IPS DF 6.9 (cell line): ENCODE measurements around the gene MAPK14.
"Not testable (repeated sequence)": the region's sequence is repeated elsewhere in the genome, so short reads cannot be mapped to it uniquely, and the experiment has no call there.

Experiments used
- DNase-seq: peaks from one replicate; pipeline ENCODE4 v3.0.0-alpha.2; 2013; ENCODE audit warnings: low read depth, low spot score
- H3K27ac ChIP-seq: one replicate; pipeline ENCODE4 v1.5.1; 2013; ENCODE audit warnings: low read length, control low read depth
- H3K27me3 ChIP-seq: 2 replicates; pipeline ENCODE4 v1.6.1; 2013; ENCODE audit warnings: mild to moderate bottlenecking, low read length; ENCODE audit not compliant: control insufficient read depth, insufficient read depth
- H3K36me3 ChIP-seq: 2 replicates; pipeline ENCODE4 v1.6.1; 2013; ENCODE audit warnings: low read length; ENCODE audit not compliant: control insufficient read depth, insufficient read depth
- H3K4me1 ChIP-seq: 2 replicates; pipeline ENCODE4 v1.6.1; 2013; ENCODE audit warnings: low read length; ENCODE audit not compliant: control insufficient read depth, insufficient read depth
- H3K4me3 ChIP-seq: 2 replicates; pipeline ENCODE4 v1.5.1; 2013; ENCODE audit warnings: mild to moderate bottlenecking, low read length
- H3K9me3 ChIP-seq: 2 replicates; pipeline ENCODE4 v1.6.1; 2013; ENCODE audit warnings: low read length, inconsistent platforms; ENCODE audit not compliant: control insufficient read depth, insufficient read depth
- WGBS: extraction: QIAGEN DNeasy Blood & Tissue Kit; methylation state at CpG from one replicate; pipeline ENCODE4 v1.1.7; 2013; ENCODE audit warnings: mixed read lengths, missing lambda C conversion rate; ENCODE audit not compliant: insufficient read length, insufficient coverage; 5-methylcytosine and 5-hydroxymethylcytosine counted together

Gene MAPK14

DNA sequence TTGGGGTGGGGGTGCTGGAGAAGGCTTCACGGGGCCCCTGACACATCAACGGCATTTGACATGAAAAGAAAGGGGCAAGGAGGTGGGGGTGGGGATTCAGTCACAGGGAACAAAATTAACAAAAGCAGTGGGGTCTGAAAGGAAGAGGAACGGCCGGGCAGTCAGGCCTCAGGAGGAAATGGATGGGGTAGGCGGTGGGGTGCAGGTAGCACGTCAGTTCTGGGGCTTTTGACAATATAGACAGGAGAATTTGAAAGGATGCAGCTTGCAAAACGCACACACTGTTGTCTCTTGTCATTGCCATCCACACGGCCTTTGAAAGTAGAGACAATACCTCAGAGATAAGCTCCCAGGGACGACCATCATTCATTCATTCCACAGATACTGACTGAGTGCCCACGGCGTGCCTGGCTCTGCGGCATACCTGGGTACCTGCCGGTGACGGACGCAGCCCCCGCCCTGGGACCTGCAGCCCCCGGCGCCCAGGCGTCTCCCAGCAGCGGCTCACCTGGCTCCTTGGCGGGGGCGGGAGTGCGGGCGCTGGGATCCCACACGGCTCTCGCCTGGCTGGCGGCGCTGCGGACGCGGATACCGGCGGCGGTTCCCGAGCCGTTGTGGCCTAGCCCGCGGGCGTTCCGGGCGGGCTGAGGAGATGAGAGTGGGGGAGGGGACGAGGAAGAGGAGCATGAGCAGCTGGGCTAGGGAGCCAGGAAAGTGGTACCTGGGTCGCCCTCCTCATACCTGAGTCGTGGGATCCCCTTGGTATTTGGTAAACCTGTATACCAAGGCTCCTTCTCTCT is 3.4 kb upstream of the MAPK14 start, which contains the start of gene SLC26A8:
Gene SLC26A8, minus strand, starts transcription at position 646 of the 800 bp plus-strand sequence. CDS start 4,934 bp downstream, outside the sequence.
- WGBS, result no CpG with 5 or more reads among the region's 44 CpGs
- H3K27ac ChIP-seq, result no peak within 1 kb of the TSS
- DNase-seq, result no peak
- H3K27me3 ChIP-seq, result no peaks in the 10 kb centered on the region
- no peaks in the 10 kb centered on the region for H3K9me3 ChIP-seq
- no peaks in the 10 kb centered on the region for H3K36me3 ChIP-seq
- H3K4me3 ChIP-seq, result peak within 1 kb of the TSS; percentile 42; the same call in 1 of the 2 replicates
- H3K4me1 ChIP-seq, result peaks cover 7% of the 10 kb centered on the region

DNA sequence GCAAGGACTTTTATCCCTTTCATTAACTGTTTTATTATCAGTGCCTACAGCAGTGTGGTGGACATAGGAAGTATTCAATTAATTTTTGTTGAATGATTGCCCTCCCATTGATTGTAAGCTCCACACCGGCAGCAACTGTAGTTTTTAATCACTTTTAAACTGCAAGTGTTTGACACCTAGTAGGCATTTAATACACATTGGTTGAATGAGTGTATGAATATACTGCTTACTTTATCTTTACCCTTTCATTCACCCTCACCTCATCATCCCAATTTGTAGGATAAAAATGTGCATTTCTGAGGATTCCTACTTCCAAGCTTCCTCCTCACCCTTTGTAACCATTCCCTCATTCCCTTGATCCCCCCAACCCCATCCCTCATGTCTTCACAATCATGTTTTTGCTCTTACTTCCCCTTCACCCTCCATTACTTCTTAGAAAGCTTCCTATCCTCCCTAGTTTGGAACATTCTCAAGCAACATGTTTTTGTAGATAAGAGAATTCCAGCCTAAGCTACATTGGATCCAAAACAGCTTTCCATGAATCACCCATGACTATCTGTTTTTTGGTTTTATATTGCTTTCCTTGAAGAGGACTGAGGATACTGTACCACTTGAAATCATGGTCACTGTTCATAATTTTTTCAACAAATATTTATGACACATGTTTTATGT is 2.2 kb upstream of the MAPK14 start:
- no peak for DNase-seq
- Histone ChIP-seq H3K9me3 (no peaks in the 10 kb centered on the region), H3K4me3 (no peak overlapping the region), H3K4me1 (peaks cover 7% of the 10 kb centered on the region), H3K27ac (no peak overlapping the region), H3K27me3 (no peaks in the 10 kb centered on the region), H3K36me3 (no peaks in the 10 kb centered on the region)
- WGBS, result no CpG with 5 or more reads among the region's 1 CpG

DNA sequence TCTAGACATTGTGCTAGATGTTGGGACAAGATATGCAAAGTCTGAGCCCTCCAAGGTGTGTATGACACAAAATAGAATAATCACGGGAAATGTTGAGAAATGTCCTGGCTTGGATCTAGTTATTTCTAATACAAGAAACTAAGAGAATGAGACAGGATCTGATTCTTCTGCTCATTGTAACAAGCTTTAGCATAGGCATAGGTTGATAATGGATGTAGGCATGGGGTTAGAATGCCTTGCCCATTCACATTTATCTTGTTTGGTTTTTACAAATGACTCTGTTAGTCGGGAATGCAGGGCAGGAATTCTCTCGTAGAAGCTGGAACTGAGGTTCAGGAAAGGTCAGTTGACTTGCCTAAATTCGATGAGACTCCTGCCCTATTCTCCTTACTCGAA is 1.7 kb upstream of the MAPK14 start:
- Histone ChIP-seq H3K4me1 (peaks cover 7% of the 10 kb centered on the region), H3K4me3 (no peak overlapping the region), H3K27me3 (no peaks in the 10 kb centered on the region), H3K27ac (no peak overlapping the region), H3K36me3 (no peaks in the 10 kb centered on the region), H3K9me3 (no peaks in the 10 kb centered on the region)
- WGBS, result no CpG with 5 or more reads among the region's 5 CpGs
- no peak for DNase-seq

DNA sequence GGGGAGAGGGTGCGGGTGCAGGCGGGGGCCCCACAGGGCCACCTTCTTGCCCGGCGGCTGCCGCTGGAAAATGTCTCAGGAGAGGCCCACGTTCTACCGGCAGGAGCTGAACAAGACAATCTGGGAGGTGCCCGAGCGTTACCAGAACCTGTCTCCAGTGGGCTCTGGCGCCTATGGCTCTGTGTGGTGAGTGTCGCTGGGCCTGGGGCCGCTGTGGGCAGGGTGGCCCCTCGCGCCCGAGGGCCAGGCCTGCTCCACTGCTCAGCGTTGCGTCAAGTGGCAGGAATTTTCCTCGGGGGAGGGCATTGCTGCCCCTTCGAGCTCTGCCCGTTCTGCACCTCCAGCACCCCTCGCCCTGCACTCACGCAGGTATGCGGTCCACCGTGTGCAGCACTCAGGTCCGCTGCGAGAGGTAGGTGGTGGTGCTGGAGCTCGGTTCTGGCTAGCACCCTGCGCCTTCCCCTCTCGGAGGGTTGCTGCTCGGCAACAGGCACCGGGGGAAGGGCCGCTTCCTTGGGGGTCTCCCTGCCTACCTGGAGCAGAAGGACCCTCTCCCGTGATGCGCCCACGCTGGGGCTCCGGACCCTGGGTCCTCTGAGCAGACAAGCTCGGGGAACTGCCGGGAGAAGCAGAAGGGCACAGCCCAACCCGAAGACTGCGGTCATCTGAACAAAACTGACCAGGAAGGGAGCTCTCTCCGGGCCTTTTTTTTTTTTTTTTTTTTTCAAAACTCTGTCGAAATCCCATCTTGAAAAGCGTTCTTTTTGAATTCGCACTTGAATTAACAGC is 674 bp downstream of the MAPK14 start:
- no peak for DNase-seq
- no peaks in the 10 kb centered on the region for H3K36me3 ChIP-seq
- peak overlapping the region; percentile 69 for H3K4me3 ChIP-seq
- no peaks in the 10 kb centered on the region for H3K9me3 ChIP-seq
- no peaks in the 10 kb centered on the region for H3K27me3 ChIP-seq
- H3K27ac ChIP-seq, result no peak overlapping the region
- WGBS, result no CpG with 5 or more reads among the region's 44 CpGs
- peaks cover 7% of the 10 kb centered on the region for H3K4me1 ChIP-seq

DNA sequence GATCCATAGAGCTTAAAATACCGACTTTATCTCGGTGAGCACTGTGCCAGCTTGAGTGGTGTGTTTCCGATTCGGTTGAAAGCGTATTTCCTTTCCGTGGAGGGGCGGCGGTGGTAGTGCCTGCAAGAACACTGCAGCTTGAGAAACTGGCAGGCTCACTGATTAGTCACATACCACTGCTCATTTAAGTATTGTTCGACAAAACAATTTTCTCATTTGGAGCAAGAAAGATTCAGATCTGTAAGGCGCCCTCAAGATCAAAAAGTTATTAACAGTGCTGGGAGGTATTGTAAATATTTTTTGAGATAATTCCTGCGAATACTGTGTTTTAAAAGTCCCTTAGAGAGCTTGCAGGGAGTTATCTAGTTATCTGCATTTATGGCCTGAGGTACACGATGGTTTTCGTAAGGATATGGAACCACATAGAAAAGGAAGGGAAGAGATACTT is 1.3 kb downstream of the MAPK14 start:
- peak overlapping the region; percentile 69; the same call in 1 of the 2 replicates for H3K4me3 ChIP-seq
- H3K9me3 ChIP-seq, result no peaks in the 10 kb centered on the region
- no CpG with 5 or more reads among the region's 13 CpGs for WGBS
- no peaks in the 10 kb centered on the region for H3K36me3 ChIP-seq
- H3K27me3 ChIP-seq, result no peaks in the 10 kb centered on the region
- H3K27ac ChIP-seq, result no peak overlapping the region
- H3K4me1 ChIP-seq, result peaks cover 6% of the 10 kb centered on the region
- DNase-seq, result no peak

DNA sequence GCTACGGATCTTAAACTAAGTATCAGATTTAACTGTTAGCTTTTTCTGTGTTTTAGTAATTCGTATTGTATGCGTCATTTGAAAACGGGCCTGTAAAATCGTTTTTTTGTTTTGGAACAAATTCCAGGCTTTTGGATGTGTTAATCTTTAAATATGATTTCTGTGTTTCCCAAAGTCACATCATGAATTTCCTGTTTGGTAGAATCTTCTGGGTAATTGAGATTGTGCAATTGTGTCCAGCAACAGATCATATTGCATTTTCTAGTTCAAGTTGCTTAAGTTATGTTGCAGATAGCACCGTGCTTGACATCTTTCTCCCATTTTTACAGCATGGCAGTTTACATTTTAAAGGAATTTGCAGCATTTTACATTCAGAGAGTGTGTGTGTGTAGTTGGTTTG is 1.9 kb downstream of the MAPK14 start:
- no peak for DNase-seq
- H3K27ac ChIP-seq, result no peak overlapping the region

DNA sequence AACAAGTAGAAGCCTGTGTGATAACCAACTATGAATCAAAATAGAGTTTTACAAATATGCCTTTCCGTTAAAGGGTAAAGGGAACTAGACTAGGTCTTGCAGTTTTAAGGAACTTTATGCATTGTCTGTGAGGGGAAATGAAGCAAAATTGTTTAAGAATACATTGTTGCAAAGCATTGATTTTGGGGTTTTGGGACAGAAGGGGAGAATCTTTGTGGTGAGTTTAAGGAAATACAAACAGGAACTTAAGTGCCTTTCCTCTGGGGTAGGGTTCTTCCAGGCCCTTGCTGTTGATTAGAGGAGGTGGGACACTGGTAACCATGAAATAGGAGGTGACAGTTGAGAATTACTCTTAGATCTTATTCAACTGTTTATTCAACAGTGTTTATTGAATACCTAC is 4.7 kb downstream of the MAPK14 start:
- no CpG with 5 or more reads among the region's 1 CpG for WGBS
- no peaks in the 10 kb centered on the region for H3K36me3 ChIP-seq
- H3K4me3 ChIP-seq, result no peak overlapping the region
- H3K9me3 ChIP-seq, result no peaks in the 10 kb centered on the region
- no peak overlapping the region for H3K27ac ChIP-seq
- H3K4me1 ChIP-seq, result no peaks in the 10 kb centered on the region
- no peaks in the 10 kb centered on the region for H3K27me3 ChIP-seq
- DNase-seq, result no peak

More for the DNA sequence above, 1.9 kb downstream of the MAPK14 start:
- Histone ChIP-seq H3K36me3 (no peaks in the 10 kb centered on the region), H3K4me1 (peaks cover 3% of the 10 kb centered on the region), H3K4me3 (no peak overlapping the region), H3K9me3 (no peaks in the 10 kb centered on the region), H3K27me3 (no peaks in the 10 kb centered on the region)
- no CpG with 5 or more reads among the region's 6 CpGs for WGBS

DNA sequence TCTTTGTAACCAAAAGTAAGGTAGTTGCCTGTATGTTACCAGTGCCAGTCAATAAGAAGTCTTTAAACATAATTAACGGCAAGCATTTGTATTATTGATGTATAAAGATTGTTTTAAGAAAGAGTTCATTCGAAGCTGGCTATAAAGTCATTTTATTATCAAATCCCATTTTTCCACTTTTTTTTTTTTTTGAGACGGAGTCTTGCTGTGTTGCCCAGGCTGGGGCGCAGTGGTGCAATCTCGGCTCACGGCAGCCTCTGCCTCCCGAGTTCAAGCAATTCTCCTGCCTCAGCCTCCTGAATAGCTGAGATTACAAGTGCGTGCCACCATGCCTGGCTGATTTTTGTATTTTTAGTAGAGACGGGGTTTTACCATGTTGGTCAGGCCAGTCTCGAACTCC is 5.5 kb downstream of the MAPK14 start:
- not testable (repeated sequence) for H3K27ac ChIP-seq, H3K4me1 ChIP-seq, H3K4me3 ChIP-seq, H3K36me3 ChIP-seq, H3K9me3 ChIP-seq, DNase-seq, H3K27me3 ChIP-seq
- no CpG with 5 or more reads among the region's 10 CpGs for WGBS

DNA sequence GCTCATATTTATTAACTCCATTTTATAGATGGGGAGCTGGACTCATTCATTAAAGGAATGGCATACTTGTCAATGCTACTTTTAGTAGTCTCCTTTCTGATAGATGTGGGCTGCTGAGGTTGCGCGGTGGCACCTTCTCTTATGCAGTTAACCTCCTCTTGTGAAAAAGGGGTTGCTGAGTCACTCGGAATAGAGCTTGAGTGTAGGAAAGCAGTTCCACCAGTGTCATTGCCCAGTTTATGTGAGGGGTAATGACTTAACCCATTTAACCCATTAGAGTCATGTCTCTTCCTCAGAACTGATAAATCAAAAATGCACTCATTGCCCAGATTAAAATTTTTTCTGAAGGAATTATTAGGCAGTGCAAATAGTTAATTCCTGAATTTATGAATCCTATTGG is 6.3 kb downstream of the MAPK14 start:
- no CpG with 5 or more reads among the region's 3 CpGs for WGBS
- Histone ChIP-seq H3K27ac (no peak overlapping the region), H3K4me3 (no peak overlapping the region), H3K9me3 (no peaks in the 10 kb centered on the region), H3K27me3 (no peaks in the 10 kb centered on the region), H3K4me1 (no peaks in the 10 kb centered on the region; the same call in 1 of the 2 replicates), H3K36me3 (no peaks in the 10 kb centered on the region)
- no peak for DNase-seq

DNA sequence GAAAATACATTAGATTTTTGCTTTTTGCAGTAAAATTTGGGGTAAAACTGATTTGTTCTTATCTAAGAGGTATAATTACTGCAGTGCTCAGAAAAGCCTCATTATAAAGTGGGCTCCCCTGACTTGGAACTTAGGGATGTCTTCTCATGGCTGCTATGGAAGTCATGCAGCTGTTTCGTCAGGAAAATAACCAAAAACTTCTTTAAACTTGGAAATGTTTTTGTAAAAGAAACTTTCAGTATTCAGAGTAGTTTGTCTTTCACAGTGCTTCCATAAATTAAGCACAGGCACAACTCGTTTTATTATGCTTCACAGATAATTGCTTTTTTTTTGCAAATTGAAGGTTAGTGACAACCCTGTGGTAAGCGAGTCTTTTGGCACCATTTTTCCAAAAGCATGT is 6.8 kb downstream of the MAPK14 start:
- Histone ChIP-seq H3K4me3 (no peak overlapping the region), H3K27ac (no peak overlapping the region), H3K36me3 (no peaks in the 10 kb centered on the region), H3K9me3 (no peaks in the 10 kb centered on the region), H3K27me3 (no peaks in the 10 kb centered on the region), H3K4me1 (no peaks in the 10 kb centered on the region; the same call in 1 of the 2 replicates)
- no peak for DNase-seq
- WGBS, result no CpG with 5 or more reads among the region's 3 CpGs
